H9 (cell line): ENCODE measurements around the gene CCR3. TPM values are rescaled to one million over a fixed set of nuclear protein-coding genes. Genes with fewer than 3 reads are reported as not detected.

Experiments used
- DNase-seq: peaks from one replicate; pipeline ENCODE4 v3.0.0-alpha.2; 2017
- H2AFZ ChIP-seq: one replicate; pipeline ENCODE4 v1.6.1; 2013; ENCODE audit warnings: mild to moderate bottlenecking, low read length, control low read depth, moderate library complexity
- H2AK5ac ChIP-seq: 2 replicates; pipeline ENCODE4 v1.6.1; 2013; ENCODE audit warnings: low read length, control low read depth, mixed read lengths; ENCODE audit not compliant: insufficient read length
- H2BK120ac ChIP-seq: one replicate; pipeline ENCODE4 v1.6.1; 2013; ENCODE audit warnings: low read depth, mild to moderate bottlenecking, low read length, control low read depth, inconsistent platforms; ENCODE audit not compliant: poor library complexity, severe bottlenecking
- H2BK12ac ChIP-seq: 2 replicates; pipeline ENCODE4 v1.6.1; 2013; ENCODE audit warnings: low read length, control low read depth, mixed read lengths, low read depth; ENCODE audit not compliant: insufficient read length
- H2BK15ac ChIP-seq: 2 replicates; pipeline ENCODE4 v1.6.1; 2013; ENCODE audit warnings: low read depth, low read length, control low read depth
- H2BK20ac ChIP-seq: one replicate; pipeline ENCODE4 v1.6.1; 2013; ENCODE audit warnings: low read depth, mild to moderate bottlenecking, low read length, control low read depth, inconsistent platforms; ENCODE audit not compliant: poor library complexity, severe bottlenecking
- H2BK5ac ChIP-seq: 2 replicates; pipeline ENCODE4 v1.6.1; 2013; ENCODE audit warnings: low read length, control low read depth, mixed read lengths; ENCODE audit not compliant: insufficient read length
- H3K14ac ChIP-seq: 2 replicates; pipeline ENCODE4 v1.6.1; 2013; ENCODE audit warnings: low read length, control low read depth; ENCODE audit not compliant: insufficient read depth
- H3K18ac ChIP-seq: 2 replicates; pipeline ENCODE4 v1.6.1; 2013; ENCODE audit warnings: low read depth, mild to moderate bottlenecking, mixed read lengths, low read length, control low read depth; ENCODE audit not compliant: insufficient read length
- H3K23ac ChIP-seq: 2 replicates; pipeline ENCODE4 v1.6.1; 2013; ENCODE audit warnings: low read length, control low read depth, mixed read lengths, low read depth; ENCODE audit not compliant: insufficient read length
- H3K23me2 ChIP-seq: 2 replicates; pipeline ENCODE4 v1.6.1; 2013; ENCODE audit warnings: low read depth, mild to moderate bottlenecking, mixed read lengths, low read length, control low read depth; ENCODE audit not compliant: insufficient read length, poor library complexity, severe bottlenecking
- H3K27ac ChIP-seq: 2 replicates; pipeline ENCODE4 v1.5.1; 2013; ENCODE audit warnings: low read length, control low read depth, mixed read lengths, low read depth; ENCODE audit not compliant: insufficient read length
- H3K27me3 ChIP-seq: 2 replicates; pipeline ENCODE4 v1.6.1; 2013; ENCODE audit warnings: low read length, control low read depth, inconsistent platforms; ENCODE audit not compliant: insufficient read depth
- H3K4ac ChIP-seq: 2 replicates; pipeline ENCODE4 v1.6.1; 2013; ENCODE audit warnings: low read depth, mild to moderate bottlenecking, control low read depth, inconsistent platforms, low read length, moderate library complexity
- H3K4me1 ChIP-seq: 2 replicates; pipeline ENCODE4 v1.6.1; 2013; ENCODE audit warnings: low read length, control low read depth, inconsistent platforms; ENCODE audit not compliant: insufficient read depth
- H3K4me2 ChIP-seq: 2 replicates; pipeline ENCODE4 v1.6.1; 2013; ENCODE audit warnings: low read length, control low read depth, mixed read lengths; ENCODE audit not compliant: insufficient read length, insufficient read depth
- H3K56ac ChIP-seq: 2 replicates; pipeline ENCODE4 v1.6.1; 2013; ENCODE audit warnings: low read depth, mild to moderate bottlenecking, mixed read lengths, low read length, control low read depth; ENCODE audit not compliant: insufficient read length
- H3K79me1 ChIP-seq: 2 replicates; pipeline ENCODE4 v1.6.1; 2013; ENCODE audit warnings: low read depth, mild to moderate bottlenecking, moderate library complexity, low read length, control low read depth, inconsistent platforms; ENCODE audit not compliant: insufficient read depth, poor library complexity, severe bottlenecking
- H3K79me2 ChIP-seq: 2 replicates; pipeline ENCODE4 v1.6.1; 2013; ENCODE audit warnings: low read length, control low read depth, inconsistent platforms; ENCODE audit not compliant: insufficient read depth
- H3K9ac ChIP-seq: 2 replicates; pipeline ENCODE4 v1.6.1; 2013; ENCODE audit warnings: low read length, control low read depth, mixed read lengths; ENCODE audit not compliant: insufficient read length; ENCODE audit errors: extremely low read depth
- H3K9me3 ChIP-seq: one replicate; pipeline ENCODE4 v1.6.1; 2013; ENCODE audit warnings: low read depth, low read length, inconsistent platforms; ENCODE audit not compliant: control insufficient read depth
- H3T11ph ChIP-seq: one replicate; pipeline ENCODE4 v1.6.1; 2013; ENCODE audit warnings: mild to moderate bottlenecking, low read length, control low read depth, inconsistent platforms
- H4K20me1 ChIP-seq: one replicate; pipeline ENCODE4 v1.6.1; 2013; ENCODE audit not compliant: control insufficient read depth, insufficient read length, insufficient read depth
- H4K5ac ChIP-seq: 2 replicates; pipeline ENCODE4 v1.6.1; 2013; ENCODE audit warnings: low read depth, mild to moderate bottlenecking, mixed read lengths, low read length, control low read depth; ENCODE audit not compliant: insufficient read length
- H4K8ac ChIP-seq: replicated peaks from 2 replicates; pipeline ENCODE4 v1.6.1; 2013; ENCODE audit warnings: low read length, control low read depth, mixed read lengths, low read depth; ENCODE audit not compliant: insufficient read length
- H4K91ac ChIP-seq: 2 replicates; pipeline ENCODE4 v1.6.1; 2013; ENCODE audit warnings: low read depth, mild to moderate bottlenecking, moderate library complexity, mixed read lengths, low read length, control low read depth; ENCODE audit not compliant: insufficient read length
- H3K27ac Mint-ChIP-seq, 3 experiments: 2 replicates in 2 of 3; 3 replicates in 1 of 3; pipeline ENCODE4 v1.8.0; 2020 to 2021; ENCODE audit warnings: mixed read lengths in 3 of 3, mild to moderate bottlenecking in 1 of 3, moderate library complexity in 1 of 3
- H3K27me3 Mint-ChIP-seq: 2 replicates; pipeline ENCODE4 v1.8.0; 2021; ENCODE audit warnings: low read depth, mild to moderate bottlenecking, moderate library complexity, mixed read lengths
- H3K36me3 Mint-ChIP-seq, 3 experiments: 2 replicates in 2 of 3; 3 replicates in 1 of 3; pipeline ENCODE4 v1.8.0; 2020 to 2021; ENCODE audit warnings: low read depth in 3 of 3, mixed read lengths in 3 of 3; ENCODE audit not compliant: insufficient read depth in 1 of 3
- H3K4me1 Mint-ChIP-seq, 2 experiments: 2 replicates each; pipeline ENCODE4 v1.8.0; 2020; ENCODE audit warnings: mixed read lengths in 2 of 2
- H3K4me3 Mint-ChIP-seq, 2 experiments: 2 replicates in 1 of 2; 3 replicates in 1 of 2; pipeline ENCODE4 v1.8.0; 2020 to 2021; ENCODE audit warnings: mild to moderate bottlenecking in 2 of 2, mixed read lengths in 2 of 2, moderate library complexity in 1 of 2
- H3K9me3 Mint-ChIP-seq, 2 experiments: 2 replicates in 1 of 2; 3 replicates in 1 of 2; pipeline ENCODE4 v1.8.0; 2020; ENCODE audit warnings: mild to moderate bottlenecking in 2 of 2, mixed read lengths in 2 of 2, moderate library complexity in 1 of 2
- WGBS: extraction: QIAGEN DNeasy Blood & Tissue Kit; methylation state at CpG from one replicate; pipeline ENCODE4 v1.1.7; 2013; ENCODE audit warnings: missing lambda C conversion rate, low lambda C conversion rate, mixed read lengths; ENCODE audit not compliant: insufficient read length; ENCODE audit errors: extremely low coverage; 5-methylcytosine and 5-hydroxymethylcytosine counted together
- total RNA-seq: library from RNA; stranded (reverse); gene quantifications from 2 replicates; pipeline ENCODE4 v1.2.1, GENCODE V29; 2021
- TF ChIP-seq, protein P1 (sequence below): fragments of 200-600 bp; sonication (generic); conservative IDR thresholded peaks from 3 replicates; pipeline ENCODE4 v1.8.0; 2021; ENCODE audit warnings: antibody characterized with exemption, mild to moderate bottlenecking

The CCR3 gene
- total RNA-seq, 1 experiment from 2014 or later, result not detected

DNA sequence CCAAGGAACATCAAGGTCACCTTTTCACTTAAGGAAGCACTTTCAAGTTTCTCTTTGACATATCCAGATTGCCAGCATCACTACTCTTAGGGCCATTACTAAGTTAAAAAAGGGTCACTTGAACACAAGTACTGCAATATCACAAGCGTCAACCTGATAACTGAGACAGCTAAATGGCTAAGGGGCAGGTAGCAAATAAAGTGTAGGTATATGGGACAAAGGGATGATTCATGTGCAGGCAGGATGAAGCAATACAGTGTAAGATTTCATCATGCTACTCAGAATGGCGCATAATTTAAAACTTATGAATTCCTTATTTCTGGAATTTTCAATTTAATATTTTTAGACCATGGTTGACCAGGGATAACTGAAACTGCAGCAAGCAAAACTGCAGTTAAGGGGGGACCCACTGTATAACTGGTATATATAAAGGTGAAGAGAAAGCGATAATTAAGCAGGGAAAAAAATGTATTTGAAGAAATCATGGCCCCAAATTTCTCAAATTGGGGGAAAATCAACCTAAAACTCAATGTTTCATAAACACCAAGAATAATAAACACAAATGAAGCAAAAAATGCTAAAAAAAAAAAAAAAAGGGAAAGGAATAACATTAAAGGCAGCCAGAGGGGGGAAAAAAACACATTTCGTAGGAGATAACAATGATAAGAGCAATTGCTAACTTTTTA lies 47.2 kb upstream of the CCR3 start:
- H2AFZ ChIP-seq, result no peak overlapping the region
- H3K27ac Mint-ChIP-seq, result no peak overlapping the region
- no peaks in the 10 kb centered on the region for H3K23me2 ChIP-seq
- no peak overlapping the region for H3K4me2 ChIP-seq
- no peak overlapping the region for H3K18ac ChIP-seq
- no peak overlapping the region for H4K91ac ChIP-seq
- H3K27me3 Mint-ChIP-seq, result no peaks in the 10 kb centered on the region; the same call in 1 of the 2 replicates
- no peaks in the 10 kb centered on the region for H4K20me1 ChIP-seq
- H3K56ac ChIP-seq, result no peak overlapping the region
- TF ChIP-seq, protein P1, sequence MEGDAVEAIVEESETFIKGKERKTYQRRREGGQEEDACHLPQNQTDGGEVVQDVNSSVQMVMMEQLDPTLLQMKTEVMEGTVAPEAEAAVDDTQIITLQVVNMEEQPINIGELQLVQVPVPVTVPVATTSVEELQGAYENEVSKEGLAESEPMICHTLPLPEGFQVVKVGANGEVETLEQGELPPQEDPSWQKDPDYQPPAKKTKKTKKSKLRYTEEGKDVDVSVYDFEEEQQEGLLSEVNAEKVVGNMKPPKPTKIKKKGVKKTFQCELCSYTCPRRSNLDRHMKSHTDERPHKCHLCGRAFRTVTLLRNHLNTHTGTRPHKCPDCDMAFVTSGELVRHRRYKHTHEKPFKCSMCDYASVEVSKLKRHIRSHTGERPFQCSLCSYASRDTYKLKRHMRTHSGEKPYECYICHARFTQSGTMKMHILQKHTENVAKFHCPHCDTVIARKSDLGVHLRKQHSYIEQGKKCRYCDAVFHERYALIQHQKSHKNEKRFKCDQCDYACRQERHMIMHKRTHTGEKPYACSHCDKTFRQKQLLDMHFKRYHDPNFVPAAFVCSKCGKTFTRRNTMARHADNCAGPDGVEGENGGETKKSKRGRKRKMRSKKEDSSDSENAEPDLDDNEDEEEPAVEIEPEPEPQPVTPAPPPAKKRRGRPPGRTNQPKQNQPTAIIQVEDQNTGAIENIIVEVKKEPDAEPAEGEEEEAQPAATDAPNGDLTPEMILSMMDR, result no peak
- no peaks in the 10 kb centered on the region for H3K9me3 ChIP-seq
- H2BK12ac ChIP-seq, result no peak overlapping the region
- H3K9ac ChIP-seq, result no peak overlapping the region
- H2BK5ac ChIP-seq, result no peak overlapping the region
- no peak overlapping the region for H2BK120ac ChIP-seq
- no peak for DNase-seq
- no peak overlapping the region for H3K14ac ChIP-seq
- no peak overlapping the region for H2BK20ac ChIP-seq
- H3K79me2 ChIP-seq, result no peaks in the 10 kb centered on the region
- no peaks in the 10 kb centered on the region for H3K4me1 ChIP-seq
- no peak overlapping the region for H3K23ac ChIP-seq
- H2AK5ac ChIP-seq, result no peak overlapping the region
- peaks cover 17 to 26% of the 10 kb centered on the region in 2 experiments for H3K9me3 Mint-ChIP-seq
- H3K27me3 ChIP-seq, result no peaks in the 10 kb centered on the region; the same call in 1 of the 2 replicates
- H4K8ac ChIP-seq, result no peak overlapping the region
- no CpG with 5 or more reads among the region's 4 CpGs for WGBS
- H3K36me3 Mint-ChIP-seq, result peaks cover 0 to 17% (median 2%) of the 10 kb centered on the region in 3 experiments; a peak in 4 of 7 replicates
- H3K27ac ChIP-seq, result no peak overlapping the region
- H4K5ac ChIP-seq, result no peak overlapping the region
- H3K4ac ChIP-seq, result no peak overlapping the region
- no peak overlapping the region for H3K4me3 Mint-ChIP-seq
- H2BK15ac ChIP-seq, result no peak overlapping the region
- no peaks in the 10 kb centered on the region for H3K79me1 ChIP-seq
- H3T11ph ChIP-seq, result no peak overlapping the region
- H3K4me1 Mint-ChIP-seq, result no peaks in the 10 kb centered on the region
